Endothelial cell of umbilical vein (primary cell): ENCODE data around the gene SMARCAD1. TPM values are rescaled to one million over a fixed set of nuclear protein-coding genes. Genes with fewer than 3 reads are reported as not detected.

Experiments used
- BruUV-seq: library from RNA; stranded (reverse); fragments of 400-500 nt; replicated peaks from 2 replicates; lab custom pipeline; 2021; lab: Mats Ljungman, UMichigan
- CTCF ChIA-PET: fragments of 300-600, 350-600 bp; sonication (Branson Sonifier 250); formaldehyde crosslinking; loops from one replicate; lab custom pipeline; 2021; ENCODE audit warnings: antibody characterized with exemption, inconsistent platforms; lab: Charles Lee
- POLR2A ChIA-PET: fragments of 300-600, 350-600 bp; sonication (Branson Sonifier 250); formaldehyde crosslinking; loops from one replicate; lab custom pipeline; 2021; ENCODE audit warnings: antibody characterized with exemption, inconsistent platforms; lab: Charles Lee
- DNase-seq: peaks from one replicate; pipeline ENCODE4 v3.0.0-alpha.2; 2011; ENCODE audit warnings: low read depth, low spot score
- FAIRE-seq: peaks from 2 replicates; lab custom pipeline; 2011; peaks lifted over from hg19 to GRCh38; lab: Jason Lieb, UNC
- H2AFZ ChIP-seq: 2 replicates; pipeline ENCODE4 v1.6.0; 2012; ENCODE audit warnings: low read depth, low read length, control low read depth, inconsistent platforms
- H3K27ac ChIP-seq: 2 replicates; pipeline ENCODE4 v1.5.1; 2011; ENCODE audit warnings: low read depth, mild to moderate bottlenecking, control low read depth, low read length, moderate library complexity; ENCODE audit not compliant: insufficient read depth
- H3K27me3 ChIP-seq, 2 experiments: 2 replicates each; pipeline versions ENCODE4 v1.6.0 to v1.6.1; 2011; ENCODE audit warnings: low read length in 2 of 2, mixed read lengths in 1 of 2; ENCODE audit not compliant: control insufficient read depth in 2 of 2, insufficient read depth in 2 of 2
- H3K36me3 ChIP-seq, 2 experiments: 2 replicates in 1 of 2; 3 replicates in 1 of 2; pipeline ENCODE4 v1.5.1; 2011; ENCODE audit warnings: low read length in 2 of 2, mild to moderate bottlenecking in 1 of 2, moderate library complexity in 1 of 2; ENCODE audit not compliant: control insufficient read depth in 2 of 2, insufficient read depth in 2 of 2; ENCODE audit errors: extremely low read depth in 1 of 2
- H3K4me1 ChIP-seq: 3 replicates; pipeline ENCODE4 v1.5.1; 2011; ENCODE audit warnings: mild to moderate bottlenecking, low read length; ENCODE audit not compliant: control insufficient read depth, insufficient read depth; ENCODE audit errors: extremely low read depth
- H3K4me2 ChIP-seq: 2 replicates; pipeline ENCODE4 v1.6.1; 2011; ENCODE audit warnings: low read length, control low read depth, mixed read lengths; ENCODE audit not compliant: insufficient read depth
- H3K4me3 ChIP-seq, 3 experiments: fragments of 200-600 bp in 1 of 3; sonication (generic), shearing (Covaris generic) in 1 of 3; replicated peaks in 1 of 3; 2 replicates each; pipeline ENCODE4 v1.5.1; 2011 to 2016; ENCODE audit warnings: control low read depth in 3 of 3, low read length in 3 of 3, mild to moderate bottlenecking in 2 of 3, inconsistent platforms in 1 of 3, low read depth in 1 of 3, moderate library complexity in 1 of 3; ENCODE audit not compliant: insufficient read depth in 1 of 3
- H3K79me2 ChIP-seq: 2 replicates; pipeline ENCODE4 v1.6.0; 2012; ENCODE audit warnings: low read length, inconsistent platforms; ENCODE audit not compliant: control insufficient read depth, insufficient read depth
- H3K9ac ChIP-seq: replicated peaks from 2 replicates; pipeline ENCODE3; 2011; ENCODE audit warnings: low read length, control low read depth; ENCODE audit not compliant: insufficient read depth; ENCODE audit errors: extremely low read depth
- H3K9me1 ChIP-seq: replicated peaks from 3 replicates; pipeline ENCODE4 v1.6.0; 2011; ENCODE audit warnings: mild to moderate bottlenecking, low read length; ENCODE audit not compliant: control insufficient read depth, insufficient read depth; ENCODE audit errors: extremely low read depth
- H3K9me3 ChIP-seq: replicated peaks from 2 replicates; pipeline ENCODE4 v1.5.1; 2012; ENCODE audit warnings: low read length, inconsistent platforms; ENCODE audit not compliant: control insufficient read depth, insufficient read depth
- H4K20me1 ChIP-seq: replicated peaks from 2 replicates; pipeline ENCODE3; 2011; ENCODE audit warnings: mild to moderate bottlenecking, low read length; ENCODE audit not compliant: control insufficient read depth, insufficient read depth; ENCODE audit errors: extremely low read depth
- EZH2 ChIP-seq: IDR thresholded peaks from 2 replicates; pipeline ENCODE4 v1.6.1; 2012; ENCODE audit warnings: borderline replicate concordance, low read depth, mild to moderate bottlenecking, moderate library complexity, low read length, inconsistent platforms; ENCODE audit not compliant: severe bottlenecking
- FOS ChIP-seq: IDR thresholded peaks from 2 replicates; pipeline ENCODE4 v1.6.1; 2011; ENCODE audit warnings: mild to moderate bottlenecking, low read length, moderate library complexity, borderline replicate concordance; ENCODE audit not compliant: insufficient read depth
- GATA2 ChIP-seq: IDR thresholded peaks from 2 replicates; pipeline ENCODE4 v1.7.0; 2011; ENCODE audit warnings: low read depth, mild to moderate bottlenecking, moderate library complexity, mixed read lengths, low read length; ENCODE audit not compliant: insufficient read length, insufficient read depth
- JUN ChIP-seq: IDR thresholded peaks from 2 replicates; pipeline ENCODE4 v1.6.1; 2011; ENCODE audit warnings: borderline replicate concordance, low read depth; ENCODE audit not compliant: insufficient read length, insufficient read depth
- MAX ChIP-seq: IDR thresholded peaks from 2 replicates; pipeline ENCODE4 v1.6.1; 2011; ENCODE audit not compliant: insufficient read depth, insufficient read length
- MYC ChIP-seq: IDR thresholded peaks from one replicate; pipeline ENCODE4 v1.6.1; 2011; ENCODE audit warnings: mild to moderate bottlenecking, low read depth, low read length
- POLR2A ChIP-seq: IDR thresholded peaks from 2 replicates; pipeline ENCODE4 v1.6.1; 2012; ENCODE audit warnings: low read depth, mild to moderate bottlenecking, control low read depth, low read length
- POLR2AphosphoS5 ChIP-seq: IDR thresholded peaks from 2 replicates; pipeline ENCODE4 v1.6.1; 2012; ENCODE audit warnings: low read depth, mild to moderate bottlenecking, control low read depth, low read length, moderate library complexity; ENCODE audit not compliant: insufficient read depth
- dilution Hi-C: fragments of 300-500 bp; cut with MboI; formaldehyde crosslinking; loops from one replicate; pipeline ENCODE4 v1.15.0; 2019; ENCODE audit warnings: low sequenced_read_pairs; ENCODE audit not compliant: extremely low pct_ligation_motif_present
- intact Hi-C: fragments of 100-400 bp; cut with micrococcal nuclease; formaldehyde crosslinking; loops from one replicate; pipeline ENCODE4 v1.10.0; 2022
- polyA plus RNA-seq, 4 experiments: library from polyadenylated mRNA; depleted of rRNA in 3 of 4; stranded (reverse) in 3 of 4; unstranded in 1 of 4; fragments of >200 nt; gene quantifications; 2 replicates each; pipeline versions ENCODE4 v1.2.1 to v1.2.3, GENCODE V29; 2011 to 2012; ENCODE audit warnings: missing spikeins in 1 of 4
- total RNA-seq: library from RNA; stranded (reverse); gene quantifications from 2 replicates; pipeline ENCODE4 v1.2.3, GENCODE V29; 2021
- TF ChIP-seq, protein P1 (sequence below), 2 donors: IDR thresholded peaks; 1 replicate in 1 of 2; 2 replicates in 1 of 2; pipeline ENCODE4 v1.5.1; 2011; ENCODE audit warnings: low read length in 2 of 2, mild to moderate bottlenecking in 2 of 2, moderate library complexity in 2 of 2, control low read depth in 1 of 2, inconsistent platforms in 1 of 2, low read depth in 1 of 2; ENCODE audit not compliant: insufficient read depth in 1 of 2; ENCODE audit errors: extremely low read depth in 1 of 2

SMARCAD1 gene
- total and polyA plus RNA-seq, 2 donors (not counting 3 experiments of a cell fraction or from before 2014, with no cell fraction given), result 15.5 to 34.8 TPM

DNA sequence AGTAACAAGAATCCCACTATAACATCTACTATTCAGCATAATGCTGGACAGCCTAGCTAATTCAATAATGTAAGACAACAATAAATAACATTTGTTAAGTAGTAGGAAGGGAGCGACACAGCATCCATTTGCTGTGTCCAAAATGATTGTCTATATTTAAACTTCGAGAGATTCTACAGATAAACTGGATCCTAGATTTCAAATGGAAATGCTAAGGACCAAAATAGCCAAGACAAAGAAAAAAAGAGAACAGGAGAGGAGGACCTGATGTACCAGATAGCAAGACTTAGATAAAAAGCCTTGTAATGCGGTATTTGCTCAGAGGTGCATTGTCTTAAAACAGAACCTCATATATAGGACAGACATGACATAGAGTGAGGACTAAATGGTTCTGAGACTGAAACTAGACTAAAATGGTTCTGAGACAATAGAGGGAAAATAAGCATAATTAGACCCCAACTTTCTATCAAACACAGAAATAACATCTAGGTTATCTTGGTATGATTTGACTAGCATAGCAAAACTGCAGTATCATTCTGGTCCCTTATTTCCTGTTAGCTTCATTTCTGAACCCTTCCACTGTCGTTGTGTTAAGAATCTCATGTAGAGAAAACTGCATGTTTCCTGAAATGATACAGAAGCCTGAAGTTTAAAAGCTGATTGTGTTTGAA lies 131.2 kb downstream of the SMARCAD1 start:
- dilution Hi-C loops, result no loop called here
- peak overlapping the region; percentile 26 for H2AFZ ChIP-seq

More for the DNA sequence above, 131.2 kb downstream of the SMARCAD1 start:
- H3K9me1 ChIP-seq, result no peaks in the 10 kb centered on the region
- H3K4me2 ChIP-seq, result no peak overlapping the region
- intact Hi-C loops, result loop anchor here (2.0 kb wide), 1 partner anchor 16 kb away; no protein-coding TSS in a partner anchor
- TF ChIP-seq MYC, result no peak
- no peak for TF ChIP-seq POLR2A
- no peak for TF ChIP-seq JUN
- TF ChIP-seq GATA2, result no peak
- TF ChIP-seq POLR2AphosphoS5, result no peak
- no peak for TF ChIP-seq MAX
- TF ChIP-seq FOS, result no peak
- TF ChIP-seq, protein P1, sequence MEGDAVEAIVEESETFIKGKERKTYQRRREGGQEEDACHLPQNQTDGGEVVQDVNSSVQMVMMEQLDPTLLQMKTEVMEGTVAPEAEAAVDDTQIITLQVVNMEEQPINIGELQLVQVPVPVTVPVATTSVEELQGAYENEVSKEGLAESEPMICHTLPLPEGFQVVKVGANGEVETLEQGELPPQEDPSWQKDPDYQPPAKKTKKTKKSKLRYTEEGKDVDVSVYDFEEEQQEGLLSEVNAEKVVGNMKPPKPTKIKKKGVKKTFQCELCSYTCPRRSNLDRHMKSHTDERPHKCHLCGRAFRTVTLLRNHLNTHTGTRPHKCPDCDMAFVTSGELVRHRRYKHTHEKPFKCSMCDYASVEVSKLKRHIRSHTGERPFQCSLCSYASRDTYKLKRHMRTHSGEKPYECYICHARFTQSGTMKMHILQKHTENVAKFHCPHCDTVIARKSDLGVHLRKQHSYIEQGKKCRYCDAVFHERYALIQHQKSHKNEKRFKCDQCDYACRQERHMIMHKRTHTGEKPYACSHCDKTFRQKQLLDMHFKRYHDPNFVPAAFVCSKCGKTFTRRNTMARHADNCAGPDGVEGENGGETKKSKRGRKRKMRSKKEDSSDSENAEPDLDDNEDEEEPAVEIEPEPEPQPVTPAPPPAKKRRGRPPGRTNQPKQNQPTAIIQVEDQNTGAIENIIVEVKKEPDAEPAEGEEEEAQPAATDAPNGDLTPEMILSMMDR (IDR thresholded peaks at IDR 0.05; ENCODE audit: extremely low read depth in 1 of 2, insufficient read depth in 1 of 2, low read depth in 1 of 2, low read length in 2 of 2), result no peak
- TF ChIP-seq EZH2, result no peak
- no peak overlapping the region for H3K27ac ChIP-seq
- H3K79me2 ChIP-seq, result no peaks in the 10 kb centered on the region
- no peaks in the 10 kb centered on the region for H4K20me1 ChIP-seq
- H3K27me3 ChIP-seq, result no peaks in the 10 kb centered on the region
- BruUV-seq, result no TSS peak
- H3K4me3 ChIP-seq, result no peak overlapping the region
- H3K36me3 ChIP-seq, result no peaks in the 10 kb centered on the region
- no peaks in the 10 kb centered on the region for H3K9me3 ChIP-seq
- DNase-seq (no peak), FAIRE-seq (no peak)
- no peak overlapping the region for H3K9ac ChIP-seq
- ChIA-PET CTCF (interaction anchor here (0.9 to 2.6 kb wide), 7 partner anchors 11 to 92 kb away, joined by 3 to 8 read pairs (median 4); no protein-coding TSS in a partner anchor), POLR2A (no interaction called here)
- H3K4me1 ChIP-seq, result no peaks in the 10 kb centered on the region
